HG03135 (cell line): ENCODE measurements around the gene DDX47.
"Not testable (repeated sequence)": the region's sequence is repeated elsewhere in the genome, so short reads cannot be mapped to it uniquely, and the experiment has no call there.

Experiments
- ATAC-seq: cut with Tn5 transposase; IDR thresholded peaks from one replicate; pipeline ENCODE4 v1.9.1; 2021; ENCODE audit warnings: mild to moderate bottlenecking, moderate library complexity; ENCODE audit not compliant: unreplicated experiment

Gene DDX47

DNA sequence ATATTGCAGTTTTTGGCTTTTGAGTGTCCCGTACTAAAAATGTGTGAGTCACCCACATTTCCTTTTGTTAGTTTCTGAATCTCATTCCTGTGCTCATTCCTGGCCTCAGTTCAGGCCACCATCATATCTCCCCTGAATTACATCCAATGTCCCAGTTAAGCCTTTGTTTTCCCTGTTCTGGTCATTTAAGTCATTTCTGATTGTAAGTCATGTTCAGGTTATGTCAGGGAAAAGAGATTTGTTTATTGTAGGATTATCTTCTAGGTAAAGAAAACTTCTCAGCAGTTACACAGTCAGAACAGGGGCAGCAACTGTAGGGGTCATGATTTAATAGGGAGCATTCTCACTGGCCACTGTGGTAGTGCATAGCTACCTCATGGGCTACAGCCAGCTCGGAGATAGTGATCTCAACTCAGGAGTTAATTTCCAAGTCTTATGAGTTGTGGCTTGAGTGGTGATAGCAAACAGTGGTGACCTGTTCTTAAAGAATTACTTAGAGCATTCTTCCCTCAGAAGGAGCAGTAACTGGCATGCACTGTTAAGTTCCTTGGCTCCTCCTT lies 6.7 kb downstream of the DDX47 start:
- ATAC-seq, result no peak

DNA sequence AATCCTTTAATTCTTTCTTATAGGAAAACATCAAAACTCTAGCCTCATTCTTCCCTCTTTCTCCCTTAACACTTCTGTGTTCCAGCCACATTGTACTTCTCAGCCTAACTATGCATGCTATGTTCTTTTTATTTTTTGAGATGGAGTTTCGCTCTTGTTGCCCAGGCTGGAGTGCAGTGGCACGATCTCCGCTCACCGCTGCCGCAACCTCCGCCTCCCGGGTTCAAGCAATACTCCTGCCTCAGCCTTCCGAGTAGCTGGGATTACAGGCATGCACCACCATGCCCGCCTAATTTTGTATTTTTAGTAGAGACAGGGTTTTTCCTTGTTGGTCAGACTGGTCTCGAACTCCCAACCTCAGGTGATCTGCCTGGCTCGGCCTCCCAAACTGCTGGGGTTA lies 7.2 kb downstream of the DDX47 start:
- ATAC-seq, result not testable (repeated sequence)

DNA sequence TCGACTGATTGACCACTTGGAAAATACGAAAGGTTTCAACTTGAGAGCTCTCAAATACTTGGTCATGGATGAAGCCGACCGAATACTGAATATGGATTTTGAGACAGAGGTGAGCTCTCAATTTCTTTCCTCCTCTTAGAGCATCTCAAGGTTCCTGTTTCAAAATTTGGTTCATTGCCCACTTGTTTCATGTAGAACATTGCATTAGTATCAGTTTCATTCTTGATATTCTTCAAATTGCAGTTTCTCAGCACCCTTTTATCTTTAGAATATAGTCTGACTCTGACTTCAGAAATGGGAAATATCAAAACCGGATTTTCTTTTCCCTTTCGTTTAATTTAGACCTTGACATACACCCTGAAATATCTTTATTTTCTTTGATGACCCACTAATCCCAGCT lies 8.8 kb downstream of the DDX47 start:
- peak; percentile 56 for ATAC-seq

DNA sequence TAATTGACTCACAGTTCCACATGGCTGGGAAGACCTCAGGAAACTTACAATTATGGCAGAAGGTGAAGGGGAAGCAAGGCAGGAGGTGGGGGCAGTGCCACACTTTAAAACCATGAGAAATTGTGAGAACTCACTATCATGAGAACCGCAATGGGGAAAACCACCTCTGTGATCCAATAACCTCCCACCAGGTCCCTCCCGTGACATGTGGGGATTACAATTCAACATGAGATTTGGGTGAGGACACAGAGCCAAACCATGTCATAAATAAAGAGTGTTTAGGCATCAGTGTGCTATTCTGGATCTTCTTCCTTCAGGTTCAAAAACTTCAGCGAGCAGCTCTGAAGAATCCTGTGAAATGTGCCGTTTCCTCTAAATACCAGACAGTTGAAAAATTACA lies 9.7 kb downstream of the DDX47 start:
- ATAC-seq, result no peak

DNA sequence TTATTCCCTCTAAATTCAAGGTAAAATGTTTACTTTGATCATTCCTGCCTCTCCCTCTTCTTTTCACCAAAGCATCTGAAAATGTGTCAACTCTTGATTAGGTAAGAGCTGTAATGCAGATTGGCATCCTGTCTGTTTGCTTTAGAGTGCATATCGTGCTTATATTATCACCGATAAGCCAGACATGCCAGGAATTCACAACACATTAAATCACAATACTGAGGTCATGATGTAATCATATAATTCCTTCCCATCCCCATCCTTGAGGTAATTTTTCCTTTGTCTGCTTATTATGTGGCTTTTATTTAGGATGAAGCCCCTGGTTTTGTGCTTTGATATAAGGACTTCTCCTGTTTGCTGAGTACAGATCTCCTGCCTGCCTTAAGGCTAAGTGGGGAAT lies 10.2 kb downstream of the DDX47 start:
- ATAC-seq, result no peak

DNA sequence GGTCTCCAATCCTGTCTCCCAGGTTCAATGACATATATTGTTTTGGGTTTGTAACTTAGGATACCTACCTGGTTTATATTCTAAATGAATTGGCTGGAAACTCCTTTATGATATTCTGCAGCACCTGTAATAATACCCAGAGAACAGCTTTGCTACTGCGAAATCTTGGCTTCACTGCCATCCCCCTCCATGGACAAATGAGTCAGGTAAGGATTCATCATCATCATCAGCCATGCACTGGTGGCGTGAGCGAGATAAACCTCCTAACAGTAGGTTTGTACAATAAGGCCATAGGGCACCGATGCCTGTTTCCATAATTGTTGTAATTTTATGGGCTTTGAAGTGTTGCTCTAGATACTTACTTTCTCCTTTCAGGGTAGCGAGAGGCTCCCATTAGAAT lies 10.7 kb downstream of the DDX47 start:
- no peak for ATAC-seq

DNA sequence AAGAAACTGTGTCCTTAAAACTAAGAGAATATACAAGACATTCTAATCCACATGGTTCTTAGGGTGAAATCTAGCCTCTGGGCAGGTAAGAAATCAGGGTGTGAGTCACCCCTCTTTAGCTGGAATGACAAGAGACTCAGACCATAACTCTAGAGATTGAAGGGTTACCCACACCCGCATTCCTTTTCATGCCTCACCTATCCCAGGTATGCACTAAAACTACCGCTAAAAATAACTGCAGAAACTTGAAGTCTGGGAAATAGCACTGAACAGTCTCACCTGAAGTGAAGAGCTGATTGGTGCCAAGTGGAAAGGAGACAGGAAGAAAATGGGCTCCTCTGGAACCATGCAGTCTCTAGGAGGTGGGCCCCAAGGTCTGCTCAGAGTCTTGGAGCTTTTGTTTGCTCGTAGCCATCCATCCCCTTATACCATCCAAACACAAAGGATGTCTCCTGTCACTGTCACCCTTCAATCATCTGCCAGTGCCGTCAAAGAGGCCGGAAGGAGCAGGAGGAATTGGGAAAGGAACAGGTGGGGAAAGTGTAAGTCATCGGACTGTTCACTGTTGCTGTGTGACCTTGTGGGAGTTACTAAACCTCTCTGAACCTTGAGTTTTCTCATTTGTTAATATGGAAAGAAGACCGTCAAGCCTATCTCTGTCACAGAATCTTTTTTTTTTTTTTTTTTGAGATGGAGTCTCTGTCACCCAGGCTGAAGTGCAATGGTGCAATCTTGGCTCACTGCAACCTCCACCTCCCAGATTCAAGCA lies 22.4 kb downstream of the DDX47 start:
- no peak for ATAC-seq

DNA sequence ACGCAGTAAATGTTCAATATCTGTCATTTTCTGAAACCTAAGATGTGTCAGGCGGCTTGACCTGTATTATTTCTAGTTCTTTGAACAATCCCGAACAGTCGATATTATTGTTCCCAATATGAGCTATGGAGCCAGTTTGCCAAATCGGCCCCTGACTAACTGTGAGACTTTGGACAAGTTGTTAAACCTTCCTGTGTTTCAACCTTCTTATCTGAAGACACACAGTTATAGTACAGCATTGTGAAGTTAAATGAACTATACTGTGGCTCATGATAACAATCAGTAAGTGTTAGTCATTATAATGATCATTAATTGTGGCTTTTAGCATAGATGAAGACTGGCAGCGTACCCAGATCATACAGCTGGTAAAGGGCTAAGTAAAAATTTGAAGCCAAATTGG lies 23.4 kb downstream of the DDX47 start:
- no peak for ATAC-seq

DNA sequence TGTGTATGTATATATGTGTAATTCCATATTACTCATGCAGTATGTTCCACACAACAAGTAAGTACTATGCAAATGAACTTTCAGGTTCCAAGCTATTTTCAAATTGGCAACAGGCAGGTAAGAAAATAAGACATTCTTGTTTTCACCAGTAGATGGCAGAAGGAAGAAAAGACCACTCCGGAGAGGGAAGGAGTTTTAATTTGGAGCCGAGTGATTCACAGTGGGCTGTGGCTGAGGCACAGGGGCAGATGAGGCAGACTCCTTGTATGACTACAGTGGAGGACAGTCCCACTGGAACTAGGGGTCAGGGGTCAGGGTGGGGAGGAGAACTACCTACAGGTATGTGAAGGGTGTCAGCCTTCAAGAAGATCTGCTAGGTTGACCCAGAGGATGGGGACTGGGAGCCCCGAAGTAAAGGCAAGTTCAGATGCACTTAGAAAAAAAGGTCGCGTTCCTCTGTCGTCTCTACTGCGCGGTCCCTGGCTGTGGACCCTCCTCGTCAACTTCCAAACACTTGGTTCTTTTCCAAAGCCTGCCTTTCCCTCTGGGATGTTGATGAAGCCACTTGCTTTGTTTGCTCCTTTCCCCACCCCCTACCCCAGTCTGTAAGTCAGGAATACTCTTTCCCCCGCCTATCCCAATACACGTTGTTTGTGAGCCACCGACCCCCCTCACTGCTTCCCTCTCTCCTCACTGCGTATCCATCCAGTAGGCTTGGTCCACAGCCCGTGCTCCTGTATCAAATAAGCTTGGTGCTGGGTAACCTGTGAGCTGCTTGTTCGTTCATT lies 24.1 kb downstream of the DDX47 start:
- ATAC-seq, result no peak

DNA sequence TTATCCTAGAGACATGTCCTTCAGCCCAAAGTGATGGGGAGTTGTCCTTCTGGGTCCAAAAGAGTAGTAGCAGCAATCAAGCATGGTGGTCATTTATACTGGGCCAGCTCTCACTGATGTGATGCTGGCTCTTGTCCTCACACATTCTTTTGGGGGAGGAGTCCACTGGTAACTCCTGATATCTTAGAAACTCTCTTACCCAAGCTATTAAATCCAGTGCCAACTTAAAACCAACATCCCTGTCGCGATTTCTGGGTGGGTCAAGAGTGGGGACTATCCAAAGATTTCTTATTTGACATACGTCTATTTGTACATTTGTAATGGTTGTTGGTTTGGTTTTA lies 24.6 kb downstream of the DDX47 start:
- no peak for ATAC-seq

DNA sequence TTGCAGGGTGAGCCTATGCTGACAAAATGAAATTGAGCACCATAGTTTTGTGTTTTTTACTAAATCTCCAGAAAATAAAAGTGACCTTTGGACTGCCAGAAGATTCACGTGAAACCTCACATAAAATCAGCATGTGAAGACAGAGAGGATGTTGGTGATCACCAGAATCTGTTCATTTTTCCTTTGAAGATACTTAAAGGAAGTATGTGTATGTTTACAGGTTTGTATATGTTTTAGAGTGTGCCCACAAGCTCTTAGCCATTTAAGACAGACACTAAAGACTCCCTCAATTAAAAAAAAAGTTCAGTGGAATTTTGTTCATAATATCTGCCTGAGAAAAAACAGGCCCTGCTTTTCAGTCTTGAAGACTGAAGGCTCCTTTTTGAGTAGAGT lies 25.9 kb downstream of the DDX47 start:
- no peak for ATAC-seq

DNA sequence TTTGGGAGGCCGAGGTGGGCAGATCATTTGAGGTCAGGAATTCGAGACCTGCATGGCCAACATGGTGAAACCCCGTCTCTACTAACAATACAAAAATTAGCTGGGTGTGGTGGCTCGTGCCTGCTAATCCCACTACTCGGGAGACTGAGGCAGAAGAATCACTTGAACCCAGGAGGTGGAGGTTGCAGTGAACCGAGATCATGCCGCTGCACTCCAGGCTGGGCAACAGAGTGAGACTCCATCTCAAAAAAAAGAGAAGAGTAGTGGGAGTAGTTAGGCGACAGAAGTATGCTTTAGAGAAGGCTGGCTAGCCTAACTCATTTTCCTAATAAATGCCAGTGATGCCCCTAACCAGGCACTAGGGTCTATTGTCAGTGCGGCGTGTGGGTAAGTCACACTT lies 26.3 kb downstream of the DDX47 start:
- not testable (repeated sequence) for ATAC-seq

DNA sequence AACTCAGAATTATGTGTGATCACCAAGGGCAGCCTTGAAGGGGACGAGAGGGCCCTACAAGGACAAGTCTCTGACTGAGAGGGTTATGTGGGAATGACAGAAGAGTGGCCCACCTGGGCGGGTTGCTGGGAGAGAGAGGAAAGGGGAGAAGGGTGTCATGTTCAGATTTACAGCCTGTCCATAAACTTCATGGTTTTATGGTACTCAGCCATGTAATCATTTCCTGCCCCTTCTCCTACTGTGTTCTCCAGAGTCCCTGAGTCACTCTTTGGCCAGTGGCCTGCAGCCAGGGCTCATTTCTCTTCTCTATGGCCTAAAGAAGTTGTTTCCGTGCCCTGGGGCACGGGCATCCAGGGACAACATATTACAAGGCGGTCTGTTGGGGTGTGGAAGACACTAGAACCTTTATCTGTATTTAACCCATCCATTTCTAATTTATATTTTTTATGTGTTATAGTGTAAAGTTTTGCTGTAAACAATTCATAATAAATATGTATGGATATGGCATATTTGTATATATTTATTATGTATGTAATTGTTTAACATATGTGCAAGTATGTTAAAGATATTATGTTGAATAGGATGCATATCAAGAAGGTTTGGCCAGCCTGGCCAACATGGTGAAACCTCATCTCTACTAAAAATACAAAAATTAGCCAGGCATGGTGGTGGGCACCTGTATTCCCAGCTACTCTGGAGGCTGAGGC lies 26.9 kb downstream of the DDX47 start:
- no peak for ATAC-seq

DNA sequence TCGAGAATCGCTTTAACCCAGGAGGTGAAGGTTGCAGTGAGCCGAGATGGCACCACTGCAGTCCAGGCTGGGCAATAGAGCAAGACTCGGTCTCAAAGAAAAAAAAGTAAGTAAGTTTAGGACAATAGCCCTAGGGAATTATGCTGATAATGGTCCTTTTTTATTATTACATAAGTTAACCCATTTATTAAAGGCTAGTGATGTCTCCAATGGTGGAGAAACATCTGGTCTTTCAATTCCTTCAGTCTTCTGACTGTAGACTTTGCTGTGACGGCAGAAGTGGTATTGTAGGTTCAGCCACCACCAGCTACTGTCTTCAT lies 27.4 kb downstream of the DDX47 start:
- no peak for ATAC-seq

DNA sequence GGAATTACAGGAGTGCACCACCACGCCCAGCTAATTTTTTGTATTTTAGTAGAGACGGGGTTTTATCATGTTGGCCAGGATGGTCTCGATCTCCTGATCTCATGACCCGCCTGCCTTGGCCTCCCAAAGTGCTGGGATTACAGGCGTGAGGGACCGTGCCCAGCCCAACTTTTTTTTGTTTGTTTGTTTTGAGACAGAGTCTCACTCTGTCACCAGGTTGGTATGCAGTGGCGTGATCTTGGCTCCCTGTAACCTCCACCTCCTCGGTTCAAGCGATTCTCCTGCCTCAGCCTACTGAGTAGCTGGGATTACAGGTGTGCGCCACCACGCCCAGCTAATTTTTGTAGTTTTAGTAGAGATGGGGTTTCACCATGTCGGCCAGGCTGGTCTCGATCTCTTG lies 28.3 kb downstream of the DDX47 start:
- ATAC-seq, result not testable (repeated sequence)

DNA sequence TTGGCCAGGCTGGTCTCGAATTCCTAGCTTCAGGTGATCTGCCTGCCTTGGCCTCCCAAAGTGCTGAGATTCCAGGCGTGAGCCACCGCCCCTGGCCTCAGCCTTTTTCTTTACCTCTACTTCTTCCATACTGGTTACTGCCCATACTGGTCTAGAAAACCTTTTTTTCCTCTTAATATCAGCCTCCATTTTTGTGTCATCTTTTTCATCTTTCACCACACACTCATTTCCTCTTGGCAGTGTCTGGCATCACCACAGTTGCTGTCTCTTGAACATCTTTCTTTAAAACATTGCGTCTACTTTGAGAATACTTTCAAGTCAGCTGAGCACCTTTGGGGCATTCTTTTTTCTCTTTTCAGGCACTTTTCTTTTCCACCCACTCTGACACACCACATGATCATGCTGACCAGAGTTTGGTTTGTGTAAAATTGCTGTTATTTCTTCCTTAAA lies 32.7 kb downstream of the DDX47 start:
- no peak for ATAC-seq

DNA sequence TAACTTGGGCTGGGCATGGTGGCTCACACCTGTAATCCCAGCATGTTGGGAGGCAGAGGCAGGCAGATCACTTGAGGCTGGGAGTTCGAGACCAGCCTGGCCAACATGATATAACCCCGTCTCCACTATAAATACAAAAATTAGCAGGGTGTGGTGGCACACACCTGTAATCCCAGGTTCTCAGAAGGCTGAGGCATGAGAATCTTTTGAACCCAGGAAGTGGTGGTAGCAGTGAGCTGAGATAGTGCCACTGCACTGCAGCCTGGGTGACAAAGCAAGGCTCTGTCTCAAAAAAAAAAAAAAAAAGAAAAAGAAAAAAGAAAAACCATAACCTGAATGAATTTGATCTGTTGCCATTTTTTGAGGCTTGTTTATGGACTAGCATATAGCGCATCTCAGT lies 33.6 kb downstream of the DDX47 start:
- ATAC-seq, result not testable (repeated sequence)

DNA sequence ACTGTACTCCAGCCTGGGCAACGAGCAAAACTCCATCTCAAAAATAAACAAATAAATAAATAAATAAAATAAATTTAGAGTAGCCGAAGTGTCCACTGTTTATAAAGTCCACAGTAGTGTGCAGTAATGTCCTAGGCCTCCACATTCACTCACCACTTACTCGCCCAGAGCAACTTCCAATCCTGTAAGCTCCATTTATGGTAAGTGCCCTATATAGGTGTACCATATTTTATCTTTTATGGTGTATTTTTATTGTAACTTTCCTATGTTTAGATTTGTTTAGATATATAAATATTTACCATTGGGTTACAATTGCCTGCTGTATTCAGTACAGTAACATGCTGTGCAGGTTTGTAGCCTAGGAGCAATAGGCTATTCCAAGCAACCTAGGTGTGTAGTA lies 40.3 kb downstream of the DDX47 start:
- ATAC-seq, result no peak

DNA sequence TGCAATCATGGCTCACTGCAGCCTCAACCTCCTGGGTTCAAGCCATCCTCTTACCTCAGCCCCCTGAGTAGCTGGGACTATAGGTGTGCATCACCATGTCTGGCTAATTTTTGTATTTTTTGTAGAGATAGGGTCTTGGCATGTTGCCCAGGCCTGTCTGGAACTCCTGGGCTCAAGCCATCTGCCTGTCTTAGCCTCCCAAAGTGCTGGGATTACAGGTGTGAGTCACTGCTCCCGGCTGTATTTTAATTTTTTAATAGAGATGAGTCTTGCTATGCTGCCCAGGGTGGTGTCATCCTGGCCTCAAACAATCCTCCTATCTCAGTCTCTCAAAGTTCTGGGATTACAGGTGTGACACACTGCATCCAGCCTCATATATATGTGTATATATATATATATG lies 46.5 kb downstream of the DDX47 start:
- no peak for ATAC-seq

DNA sequence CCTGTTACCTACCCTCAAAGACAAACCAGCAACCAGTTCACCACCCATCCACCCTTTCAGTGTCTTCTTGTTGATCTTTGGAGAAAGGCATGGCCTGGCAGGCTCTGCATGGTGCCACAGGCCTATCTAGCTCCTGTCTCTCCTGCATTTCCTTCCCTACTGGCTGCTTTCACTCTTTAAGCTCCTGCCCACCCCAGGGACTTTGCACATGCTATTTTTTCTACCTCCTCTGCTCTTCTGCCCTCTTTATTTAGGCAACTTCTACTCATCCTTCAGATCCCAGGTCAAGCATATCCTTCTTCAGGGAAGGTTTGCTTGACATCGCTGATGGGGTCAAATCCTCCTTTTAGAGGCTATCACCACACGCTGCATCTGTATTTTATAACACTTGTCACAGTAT lies 51.1 kb downstream of the DDX47 start:
- no peak for ATAC-seq

DNA sequence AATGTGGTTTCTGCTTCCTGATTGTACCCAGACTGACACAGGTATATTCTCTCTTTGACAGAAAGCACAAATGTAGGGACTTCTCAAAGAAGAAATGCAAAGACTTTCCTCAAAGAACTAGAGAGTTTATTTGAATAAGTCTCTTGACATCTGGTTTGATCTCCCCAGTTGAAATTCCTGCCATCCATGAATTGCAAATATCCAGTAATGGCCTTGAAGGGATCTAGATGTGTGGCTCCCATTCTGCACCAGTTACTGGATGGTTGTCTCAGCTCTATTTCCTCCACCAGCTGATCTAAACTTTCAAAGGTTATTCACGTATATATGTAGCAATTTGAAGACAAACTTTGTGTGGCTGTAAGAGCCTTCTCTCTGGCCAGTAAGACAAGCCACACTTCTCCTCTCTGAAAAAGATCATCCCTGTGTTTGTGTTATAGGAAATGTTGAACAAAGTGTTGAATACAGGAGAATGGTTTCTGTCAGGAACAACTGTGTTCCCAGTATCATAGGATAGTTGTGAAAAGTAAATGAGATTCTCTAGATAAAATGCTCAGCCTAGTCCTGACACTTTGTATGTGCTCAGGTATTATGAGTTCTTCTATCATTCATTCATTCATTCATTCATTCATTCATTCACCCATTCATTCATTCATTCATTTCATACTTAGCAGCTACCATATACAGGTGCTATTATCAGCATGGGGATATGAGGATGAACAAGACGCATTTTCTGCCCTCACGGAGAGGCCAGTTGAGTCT lies 55.5 kb downstream of the DDX47 start:
- no peak for ATAC-seq
